Stimulated activated CD8-positive, alpha-beta memory T cell treated with anti-CD3 and anti-CD28 coated beads, Interleukin-7, amount 100 ng/mL, for 24 hours (primary cell): ENCODE data around the gene GMIP.

Experiments used
- DNase-seq: peaks from one replicate; pipeline ENCODE4 v3.0.0-alpha.2; 2020; ENCODE audit warnings: low read depth

The GMIP gene

GRCh38 chr19:19635313-19635702, 8.1 kb downstream of the GMIP start:
- no peak for DNase-seq

DNA sequence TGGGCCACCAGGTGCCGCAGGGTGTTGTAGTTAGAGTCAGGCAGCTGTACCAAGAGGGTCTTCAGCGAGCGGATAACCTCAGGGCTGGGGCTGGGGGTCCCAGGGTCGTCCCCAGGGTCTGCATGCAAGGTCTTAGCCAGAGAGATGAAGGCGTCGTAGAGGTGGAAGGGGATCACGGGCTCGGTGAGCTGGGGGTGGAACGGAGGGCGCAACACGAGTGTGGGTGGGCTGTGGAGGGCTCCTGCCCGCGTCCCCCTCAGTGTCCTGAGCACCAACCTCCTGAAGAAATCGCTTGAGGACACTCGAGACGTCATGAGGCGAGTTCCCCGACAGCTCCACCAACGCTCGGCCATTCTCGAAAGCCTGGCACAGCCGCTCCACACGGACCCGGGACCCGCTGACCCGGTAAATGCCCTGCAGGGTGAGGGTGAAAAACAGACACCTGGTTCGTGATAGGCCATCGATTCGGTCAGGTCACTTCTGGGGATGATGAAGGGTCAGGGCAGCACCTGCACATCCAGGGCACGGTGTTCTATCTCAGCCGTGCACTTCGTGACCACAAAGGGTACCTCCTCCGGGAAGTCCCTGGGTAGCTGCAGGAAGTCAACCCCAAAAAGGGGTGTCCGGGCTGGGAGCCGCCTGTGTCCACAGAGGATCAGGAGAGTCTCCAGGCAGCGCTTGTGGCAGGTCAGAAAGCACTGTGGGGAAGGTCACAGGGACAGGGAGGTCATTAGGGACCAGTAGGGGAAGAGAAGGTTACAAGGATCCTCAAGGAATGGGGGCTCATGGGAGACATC, 8.7 kb downstream of the GMIP start:
- no peak for DNase-seq

- no peak for DNase-seq
Measured at GRCh38 chr19:19633711-19634515, 9.5 kb downstream of the GMIP start.

- DNase-seq, result no peak
Measured at GRCh38 chr19:19632661-19633060, 10.8 kb downstream of the GMIP start.

- no peak for DNase-seq
Measured at GRCh38 chr19:19631346-19631745, 12.1 kb downstream of the GMIP start.

- no peak for DNase-seq
Measured at GRCh38 chr19:19630426-19630825, 13.0 kb downstream of the GMIP start.

- DNase-seq, result no peak
Measured at GRCh38 chr19:19630062-19630414, 13.4 kb downstream of the GMIP start.

- DNase-seq, result no peak
Measured at GRCh38 chr19:19628501-19629134, 14.8 kb downstream of the GMIP start.

DNA sequence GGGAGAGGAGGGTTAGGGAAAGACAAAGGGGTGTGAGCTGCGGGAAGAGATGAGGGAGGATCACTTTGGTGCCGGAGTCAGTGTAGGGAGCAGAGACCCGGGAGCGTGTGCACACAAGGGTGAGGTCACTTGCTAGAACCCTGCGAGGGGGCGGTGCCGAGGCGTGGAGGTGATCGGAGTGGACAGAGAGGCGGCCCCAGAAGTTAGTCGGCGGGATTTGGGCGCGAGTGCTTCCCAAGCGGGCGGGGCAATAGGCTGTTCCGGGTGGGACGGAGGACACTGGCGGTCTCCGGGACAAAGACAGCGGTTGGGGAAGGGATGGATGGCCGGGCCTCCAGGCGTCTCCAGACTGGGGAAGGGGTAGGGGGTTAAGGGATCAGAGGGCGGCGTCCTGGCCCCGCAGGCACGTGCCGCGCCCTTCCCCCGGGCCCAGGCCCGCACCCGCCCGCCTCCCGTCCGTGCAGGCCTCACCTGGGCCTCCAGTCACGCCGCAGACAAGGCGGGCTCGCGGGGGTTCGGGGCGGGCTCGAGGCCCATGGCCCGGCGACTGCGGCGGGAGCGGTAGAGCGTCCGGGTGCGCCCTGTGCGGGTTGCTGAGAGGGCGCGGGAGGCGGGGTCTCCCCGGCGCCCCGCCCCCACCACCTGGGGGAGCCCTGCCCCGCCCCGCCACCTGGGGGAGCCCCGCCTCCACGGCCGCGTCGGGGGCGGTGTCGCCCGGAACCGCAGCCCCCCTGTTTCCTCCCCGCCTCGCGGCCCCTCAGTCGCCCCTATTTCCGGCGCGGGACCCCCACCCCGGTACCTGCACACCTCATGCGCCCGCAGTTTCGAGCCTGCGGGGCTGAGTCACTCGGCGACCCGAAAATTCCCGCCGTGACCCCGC, 15.6 kb downstream of the GMIP start, which contains the start of gene LPAR2:
Gene LPAR2, minus strand, starts transcription at position 600 of the 880 bp plus-strand sequence. CDS start 945 bp downstream, outside the sequence.
- DNase-seq, result peak; percentile 24

DNA sequence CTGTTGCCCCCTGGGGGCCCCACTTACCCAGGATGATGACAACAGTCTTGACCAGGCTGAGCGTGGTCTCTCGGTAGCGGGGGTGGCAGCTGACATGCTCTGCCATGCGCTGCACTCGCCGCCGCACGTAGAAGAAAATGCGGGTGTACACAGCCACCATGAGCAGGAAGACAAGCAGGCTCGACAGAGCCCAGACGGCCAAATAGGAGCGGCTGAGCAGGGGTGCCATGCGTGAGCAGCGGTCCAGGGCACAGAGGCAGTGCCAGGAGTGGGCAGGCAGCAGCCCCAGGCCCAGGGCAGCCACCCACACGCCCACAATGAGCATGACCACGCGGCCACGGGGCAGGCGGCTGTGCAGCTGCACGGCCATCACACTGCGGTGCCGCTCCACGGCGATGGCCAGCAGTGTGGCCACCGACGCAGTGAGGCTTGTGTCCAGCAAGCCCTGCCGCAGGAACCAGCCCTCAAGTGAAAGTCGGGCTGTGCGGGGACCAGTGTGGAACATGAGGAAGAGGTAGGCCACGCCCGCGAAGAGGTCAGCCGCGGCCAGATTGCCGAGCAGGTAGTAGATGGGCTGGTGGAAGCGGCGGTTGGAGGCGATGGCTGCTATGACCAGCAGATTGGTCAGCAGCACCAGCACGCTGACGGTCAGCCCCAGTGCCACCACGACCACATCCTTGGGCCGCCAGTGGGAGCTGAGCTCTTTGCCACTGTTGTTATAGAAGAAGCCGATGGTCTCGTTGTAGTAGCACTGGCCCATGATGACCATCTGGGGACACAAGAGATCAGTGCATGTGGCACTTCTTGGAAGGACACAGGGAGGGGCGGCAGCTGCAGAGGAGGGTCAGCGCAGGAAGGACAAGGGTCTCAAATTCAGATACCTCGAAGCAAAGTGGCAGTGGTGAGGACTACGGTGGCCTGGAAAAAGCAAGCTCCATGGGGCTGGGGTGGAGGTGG, 16.7 kb downstream of the GMIP start:
- no peak for DNase-seq

DNA sequence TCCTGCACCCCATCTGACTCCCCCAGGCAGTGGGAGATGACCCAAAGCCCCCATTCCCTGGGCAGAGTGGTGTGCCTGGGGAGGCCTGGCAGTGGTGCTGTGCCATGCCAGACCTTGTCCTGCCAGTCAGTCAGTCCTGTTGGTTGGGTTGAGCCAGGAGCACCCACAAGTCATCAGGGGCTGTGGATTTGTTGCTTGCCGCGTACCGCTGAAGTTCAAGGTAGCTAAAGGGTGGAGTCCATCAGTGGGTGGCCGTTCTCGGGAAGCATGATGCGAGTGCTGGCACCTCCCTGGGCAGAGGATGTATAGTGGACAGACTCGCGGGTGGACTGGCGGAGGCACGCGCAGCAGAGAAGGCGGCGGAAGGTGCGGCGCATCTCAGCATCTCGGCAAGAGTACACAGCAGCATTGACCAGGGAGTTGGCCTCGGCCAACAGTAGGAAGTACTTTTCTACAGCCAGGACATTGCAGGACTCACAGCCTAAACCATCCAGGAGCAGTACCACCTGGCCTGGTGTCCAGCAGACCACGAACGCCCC, 19.4 kb downstream of the GMIP start:
- DNase-seq, result no peak

- no peak for DNase-seq
Measured at GRCh38 chr19:19623383-19623782, 20.1 kb downstream of the GMIP start.

GRCh38 chr19:19619849-19620210, 23.6 kb downstream of the GMIP start:
- no peak for DNase-seq

- no peak for DNase-seq
Measured at GRCh38 chr19:19619181-19619848, 24.1 kb downstream of the GMIP start.

- peak; percentile 97 for DNase-seq
Measured at GRCh38 chr19:19618219-19619051, 25.0 kb downstream of the GMIP start, which contains the start of gene PBX4. PBX4 (minus strand) TSS chr19:19618687; CDS start chr19:19618629, 58 bp downstream.

DNA sequence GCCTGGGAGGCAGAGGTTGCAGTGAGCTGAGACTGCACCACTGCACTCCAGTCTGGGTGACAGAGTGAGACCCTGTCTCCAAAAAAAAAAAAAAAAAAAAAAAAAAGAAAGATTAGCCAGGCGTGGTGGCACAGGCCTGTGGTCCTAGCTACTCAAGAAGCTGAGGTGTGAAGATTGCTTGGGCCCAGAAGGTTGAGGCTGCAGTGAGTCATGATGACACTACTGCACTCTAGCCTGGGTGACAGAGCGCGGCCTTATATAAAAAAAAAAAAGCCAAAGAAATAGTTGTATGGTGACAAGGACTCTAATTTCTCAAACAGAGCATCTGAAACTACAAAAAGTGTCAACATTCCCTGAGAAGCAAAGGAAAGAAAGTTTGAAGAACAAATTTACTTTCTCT, 28.4 kb downstream of the GMIP start:
- no peak for DNase-seq

DNA sequence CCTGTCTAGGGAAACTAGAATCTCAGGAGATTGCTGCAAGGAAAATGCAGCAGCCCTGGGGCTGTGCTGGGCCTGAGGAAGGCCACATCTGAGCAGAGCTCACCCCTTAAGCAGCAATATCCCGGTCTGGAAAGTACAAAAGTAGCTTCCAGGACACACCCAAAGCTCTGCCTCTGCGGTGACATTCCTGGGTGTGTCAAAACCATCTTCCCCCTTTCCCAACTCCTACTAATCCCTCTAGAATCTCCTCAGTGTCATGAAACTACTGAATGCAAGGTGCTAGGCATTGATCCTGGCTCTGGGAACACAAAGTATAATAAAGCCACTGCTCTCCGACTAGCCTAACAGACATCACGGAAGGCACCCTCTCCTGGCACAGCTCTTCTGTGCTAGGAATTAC, 30.0 kb downstream of the GMIP start:
- no peak for DNase-seq

- no peak for DNase-seq
Measured at GRCh38 chr19:19610376-19611202, 32.9 kb downstream of the GMIP start.
